Keratinocyte (primary cell): ENCODE results near the gene GRIP1.
"Not testable (repeated sequence)": the region's sequence is repeated elsewhere in the genome, so short reads cannot be mapped to it uniquely, and the experiment has no call there.

ENCODE experiments used
- EZH2 ChIP-seq: IDR thresholded peaks from one replicate; pipeline ENCODE4 v1.6.1; 2012; ENCODE audit warnings: inconsistent platforms, mild to moderate bottlenecking, low read length, moderate library complexity
- TF ChIP-seq, protein P1 (sequence below), 3 experiments: IDR thresholded peaks in 1 of 3; conservative IDR thresholded peaks in 1 of 3; optimal IDR thresholded peaks in 1 of 3; 2 replicates in 2 of 3; 3 replicates in 1 of 3; pipeline versions ENCODE3 to v1.5.1; 2011; ENCODE audit warnings: low read length in 3 of 3, mild to moderate bottlenecking in 3 of 3, moderate library complexity in 2 of 3, control low read depth in 1 of 3, inconsistent platforms in 1 of 3; ENCODE audit not compliant: insufficient read depth in 2 of 3; ENCODE audit errors: extremely low read depth in 1 of 3

DNA sequence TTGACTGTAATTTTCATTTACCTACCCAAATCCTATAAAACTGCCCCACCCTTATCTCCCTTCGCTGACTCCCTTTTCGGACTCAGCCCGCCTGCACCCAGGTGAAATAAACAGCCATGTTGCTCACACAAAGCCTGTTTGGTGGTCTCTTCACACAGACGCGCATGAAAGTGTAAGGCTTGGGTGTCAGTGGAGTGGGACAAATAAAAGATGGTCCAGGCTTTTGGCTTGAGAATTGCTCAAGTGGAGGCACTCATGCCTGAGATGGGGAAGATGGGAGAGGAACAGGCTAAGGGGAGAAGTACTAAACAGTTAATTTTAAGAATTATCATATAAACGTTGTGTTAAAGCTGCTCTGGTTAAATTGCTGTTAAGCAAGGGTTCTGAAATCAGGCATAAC is 180.8 kb downstream of the GRIP1 start:
- TF ChIP-seq, protein P1, sequence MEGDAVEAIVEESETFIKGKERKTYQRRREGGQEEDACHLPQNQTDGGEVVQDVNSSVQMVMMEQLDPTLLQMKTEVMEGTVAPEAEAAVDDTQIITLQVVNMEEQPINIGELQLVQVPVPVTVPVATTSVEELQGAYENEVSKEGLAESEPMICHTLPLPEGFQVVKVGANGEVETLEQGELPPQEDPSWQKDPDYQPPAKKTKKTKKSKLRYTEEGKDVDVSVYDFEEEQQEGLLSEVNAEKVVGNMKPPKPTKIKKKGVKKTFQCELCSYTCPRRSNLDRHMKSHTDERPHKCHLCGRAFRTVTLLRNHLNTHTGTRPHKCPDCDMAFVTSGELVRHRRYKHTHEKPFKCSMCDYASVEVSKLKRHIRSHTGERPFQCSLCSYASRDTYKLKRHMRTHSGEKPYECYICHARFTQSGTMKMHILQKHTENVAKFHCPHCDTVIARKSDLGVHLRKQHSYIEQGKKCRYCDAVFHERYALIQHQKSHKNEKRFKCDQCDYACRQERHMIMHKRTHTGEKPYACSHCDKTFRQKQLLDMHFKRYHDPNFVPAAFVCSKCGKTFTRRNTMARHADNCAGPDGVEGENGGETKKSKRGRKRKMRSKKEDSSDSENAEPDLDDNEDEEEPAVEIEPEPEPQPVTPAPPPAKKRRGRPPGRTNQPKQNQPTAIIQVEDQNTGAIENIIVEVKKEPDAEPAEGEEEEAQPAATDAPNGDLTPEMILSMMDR (optimal IDR thresholded peaks at IDR 0.05 in 1 of 3, IDR thresholded peaks at IDR 0.05 in 1 of 3, conservative IDR thresholded peaks at IDR 0.05 in 1 of 3; ENCODE audit: extremely low read depth in 1 of 3, insufficient read depth in 2 of 3, low read length in 3 of 3): not testable (repeated sequence)
- TF ChIP-seq EZH2: not testable (repeated sequence)
